Measurements from ENCODE around the gene PACRG. TPM values are rescaled to one million over a fixed set of nuclear protein-coding genes. Genes with fewer than 3 reads are reported as not detected.

The PACRG gene
- total RNA-seq, 1 experiment from 2014 or later: 0.26 TPM

- TF ChIP-seq CTCF (conservative IDR thresholded peaks at IDR 0.05): no peak
- peak overlapping the region; percentile 39; the same call in 1 of the 2 replicates for H3K14ac ChIP-seq (ENCODE audit: insufficient read depth, low read length)
- no peak overlapping the region for H2BK12ac ChIP-seq (ENCODE audit: insufficient read length, low read depth, low read length)
- no peak overlapping the region for H2AFZ ChIP-seq (ENCODE audit: low read length)
- no peak overlapping the region for H3K23ac ChIP-seq (ENCODE audit: insufficient read length, low read depth, low read length)
- no peak overlapping the region for H3K9ac ChIP-seq (ENCODE audit: extremely low read depth, insufficient read length, low read length)
- no peak overlapping the region for H4K91ac ChIP-seq (ENCODE audit: insufficient read length, low read depth, low read length)
- H3K4me2 ChIP-seq (ENCODE audit: insufficient read depth, insufficient read length, low read length): no peak overlapping the region
- no peaks in the 10 kb centered on the region for H3K9me3 ChIP-seq (ENCODE audit: control insufficient read depth, low read depth, low read length)
- H3K18ac ChIP-seq (ENCODE audit: insufficient read length, low read depth, low read length): no peak overlapping the region
- H3K36me3 Mint-ChIP-seq (ENCODE audit: insufficient read depth in 1 of 3, low read depth in 3 of 3): no peaks in the 10 kb centered on the region
- no peaks in the 10 kb centered on the region for H4K20me1 ChIP-seq (ENCODE audit: control insufficient read depth, insufficient read depth, insufficient read length)
- H3K9me3 Mint-ChIP-seq: no peaks in the 10 kb centered on the region
- H2BK15ac ChIP-seq (ENCODE audit: low read depth, low read length): peak overlapping the region; percentile 84; the same call in 1 of the 2 replicates
- H3K4ac ChIP-seq (ENCODE audit: low read depth, low read length): no peak overlapping the region
- no peaks in the 10 kb centered on the region for H3K4me1 ChIP-seq (ENCODE audit: insufficient read depth, low read length)
- DNase-seq: no peak
- no peaks in the 10 kb centered on the region for H3K27me3 ChIP-seq (ENCODE audit: insufficient read depth, low read length)
- H3K56ac ChIP-seq (ENCODE audit: insufficient read length, low read depth, low read length): no peak overlapping the region
- H3K79me1 ChIP-seq (ENCODE audit: insufficient read depth, low read depth, low read length, poor library complexity, severe bottlenecking): no peaks in the 10 kb centered on the region
- no peak overlapping the region for H3K27ac Mint-ChIP-seq
- H3K4me1 Mint-ChIP-seq: peaks cover 24 to 30% of the 10 kb centered on the region in 2 experiments
- H3K4me3 Mint-ChIP-seq: no peak overlapping the region
- H2BK20ac ChIP-seq (ENCODE audit: low read depth, low read length, poor library complexity, severe bottlenecking): no peak overlapping the region
- H3K79me2 ChIP-seq (ENCODE audit: insufficient read depth, low read length): no peaks in the 10 kb centered on the region
- no peak overlapping the region for H3T11ph ChIP-seq (ENCODE audit: low read length)
- H2BK5ac ChIP-seq (ENCODE audit: insufficient read length, low read length): no peak overlapping the region
- peaks cover 6% of the 10 kb centered on the region; the same call in 1 of the 2 replicates for H3K27me3 Mint-ChIP-seq (ENCODE audit: low read depth)
- no peak overlapping the region for H4K8ac ChIP-seq (replicated peaks; ENCODE audit: insufficient read length, low read depth, low read length)
- WGBS (ENCODE audit: extremely low coverage, insufficient read length, low lambda C conversion rate): no CpG with 5 or more reads among the region's 11 CpGs
- H2BK120ac ChIP-seq (ENCODE audit: low read depth, low read length, poor library complexity, severe bottlenecking): no peak overlapping the region
- no peak overlapping the region for H3K27ac ChIP-seq (ENCODE audit: insufficient read length, low read depth, low read length)
- no peak overlapping the region for H4K5ac ChIP-seq (ENCODE audit: insufficient read length, low read depth, low read length)
- no peaks in the 10 kb centered on the region for H3K23me2 ChIP-seq (ENCODE audit: insufficient read length, low read depth, low read length, poor library complexity, severe bottlenecking)
- H2AK5ac ChIP-seq (ENCODE audit: insufficient read length, low read length): no peak overlapping the region
Measured at GRCh38 chr6:163177892-163178420, 450.2 kb downstream of the PACRG start.
